Measurements from ENCODE around the gene TMEM233.

TMEM233 gene

GRCh38 chr12:119681728-119682638 is 88.4 kb downstream of the TMEM233 start:
- no peak for DNase-seq (ENCODE audit: low read depth)

- DNase-seq (ENCODE audit: low read depth) = no peak
Observed at GRCh38 chr12:119682639-119683252, 89.2 kb downstream of the TMEM233 start.

GRCh38 chr12:119683413-119683812 is 89.8 kb downstream of the TMEM233 start:
- no peak for DNase-seq (ENCODE audit: low read depth)

GRCh38 chr12:119683816-119684215 is 90.2 kb downstream of the TMEM233 start:
- no peak for DNase-seq (ENCODE audit: low read depth)

- DNase-seq (ENCODE audit: low read depth) = no peak
Observed at GRCh38 chr12:119684711-119685369, 91.3 kb downstream of the TMEM233 start.

DNA sequence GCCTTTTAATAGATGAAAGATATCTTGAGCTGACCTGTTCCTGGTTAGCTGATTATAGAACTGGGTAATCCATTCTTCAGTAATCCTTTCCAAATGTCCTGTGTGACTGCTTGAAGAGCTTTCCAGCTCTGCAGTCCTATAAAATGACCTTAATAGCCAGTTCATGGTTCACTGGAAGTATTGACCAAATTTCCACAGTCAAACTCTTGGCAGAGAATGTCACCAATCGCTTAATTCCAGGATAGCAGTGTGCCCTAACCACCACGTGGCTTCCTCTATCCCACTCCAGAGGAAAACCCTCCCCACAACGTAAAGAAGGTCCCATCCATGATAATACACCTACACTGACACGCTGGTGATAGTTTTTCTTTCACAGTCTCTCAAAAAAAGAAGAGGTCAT is 91.8 kb downstream of the TMEM233 start:
- DNase-seq (ENCODE audit: low read depth) = no peak

DNA sequence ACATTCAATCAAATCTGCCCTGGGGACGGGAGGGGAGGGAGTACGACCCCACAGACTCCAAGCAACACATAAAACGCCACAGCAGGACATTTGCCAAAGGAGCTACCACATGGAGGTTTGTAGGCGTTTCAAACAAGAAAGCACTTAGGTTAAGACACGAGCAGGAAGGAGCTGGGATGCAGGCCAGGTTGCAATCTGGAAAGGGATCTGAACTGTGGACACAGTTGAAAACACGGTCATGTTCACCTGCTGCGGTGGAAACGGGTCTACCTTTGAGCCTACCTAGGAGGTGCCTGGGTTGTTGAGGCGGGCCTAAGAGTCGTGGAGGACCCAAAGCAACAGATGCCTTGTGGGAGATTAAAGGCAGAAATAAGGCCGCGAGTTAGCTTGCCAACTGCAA is 92.8 kb downstream of the TMEM233 start:
- DNase-seq (ENCODE audit: low read depth) = no peak

GRCh38 chr12:119686776-119687175 is 93.2 kb downstream of the TMEM233 start:
- DNase-seq (ENCODE audit: low read depth) = no peak

DNA sequence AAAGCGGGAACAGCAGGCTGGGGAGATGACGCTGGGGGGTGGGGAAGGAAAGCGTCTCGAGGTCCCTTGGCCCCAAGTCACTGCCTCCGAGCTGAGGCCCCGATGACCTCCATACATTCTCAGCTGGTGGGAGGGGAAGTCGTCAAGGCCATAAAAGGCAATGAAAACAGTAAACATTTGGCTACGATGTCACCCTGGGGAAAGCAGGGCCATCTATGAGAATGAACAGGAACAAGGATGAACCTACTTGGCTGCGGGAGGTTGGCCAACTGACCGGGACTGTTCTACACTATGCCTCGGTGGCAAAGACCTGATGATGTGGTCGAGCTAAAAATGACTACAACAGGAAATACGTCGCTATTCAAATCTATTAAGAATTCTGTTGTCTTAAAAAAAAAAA is 93.8 kb downstream of the TMEM233 start:
- no peak for DNase-seq (ENCODE audit: low read depth)

DNA sequence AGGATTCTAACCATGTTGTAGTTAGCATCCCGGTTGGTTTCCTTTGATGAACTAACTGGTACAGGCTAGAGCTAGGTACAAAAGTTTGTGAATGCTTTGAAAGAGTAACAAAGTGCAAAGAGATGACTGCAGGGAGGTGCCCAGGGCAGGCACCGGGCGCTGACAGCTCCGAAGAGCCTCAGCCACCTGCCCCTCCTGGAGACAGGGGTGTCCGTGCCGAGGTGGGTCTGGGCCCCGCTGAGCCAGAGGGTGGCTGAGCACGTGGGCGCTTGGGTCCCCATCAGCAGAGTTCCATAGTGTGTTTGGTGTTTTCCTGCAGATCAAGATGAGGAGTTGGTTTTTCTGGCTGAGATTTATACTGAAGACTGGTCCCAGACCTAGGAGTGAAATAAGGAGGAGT is 94.3 kb downstream of the TMEM233 start:
- no peak for DNase-seq (ENCODE audit: low read depth)

DNA sequence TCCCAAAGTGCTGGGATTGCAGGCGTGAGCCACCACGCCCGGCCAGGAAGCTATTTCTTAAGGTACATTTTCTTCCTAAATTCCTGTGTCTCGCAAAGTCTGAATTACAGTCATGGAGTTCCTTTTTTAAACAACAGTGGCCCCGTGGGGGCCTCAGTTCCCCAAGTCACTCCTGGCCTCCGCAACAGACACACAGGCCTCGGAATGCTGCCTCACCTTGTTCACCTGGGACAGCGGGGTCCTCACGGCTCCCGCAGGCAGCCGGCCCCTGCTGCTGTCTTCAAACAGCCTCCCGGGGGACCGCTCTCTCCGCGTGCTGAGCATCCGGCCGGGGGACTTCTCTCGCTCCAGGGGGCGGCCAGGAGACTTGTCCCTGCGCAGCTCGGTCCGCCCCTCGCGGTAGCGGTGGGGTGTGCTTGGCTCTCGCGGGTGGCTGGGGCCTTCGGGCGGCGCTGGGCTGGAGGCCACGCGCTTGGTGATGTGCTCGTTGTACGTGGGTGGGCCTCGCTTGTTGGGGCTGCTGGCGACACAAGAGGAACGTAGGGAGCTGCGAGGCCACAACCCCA is 96.4 kb downstream of the TMEM233 start:
- no peak for DNase-seq (ENCODE audit: low read depth)

DNA sequence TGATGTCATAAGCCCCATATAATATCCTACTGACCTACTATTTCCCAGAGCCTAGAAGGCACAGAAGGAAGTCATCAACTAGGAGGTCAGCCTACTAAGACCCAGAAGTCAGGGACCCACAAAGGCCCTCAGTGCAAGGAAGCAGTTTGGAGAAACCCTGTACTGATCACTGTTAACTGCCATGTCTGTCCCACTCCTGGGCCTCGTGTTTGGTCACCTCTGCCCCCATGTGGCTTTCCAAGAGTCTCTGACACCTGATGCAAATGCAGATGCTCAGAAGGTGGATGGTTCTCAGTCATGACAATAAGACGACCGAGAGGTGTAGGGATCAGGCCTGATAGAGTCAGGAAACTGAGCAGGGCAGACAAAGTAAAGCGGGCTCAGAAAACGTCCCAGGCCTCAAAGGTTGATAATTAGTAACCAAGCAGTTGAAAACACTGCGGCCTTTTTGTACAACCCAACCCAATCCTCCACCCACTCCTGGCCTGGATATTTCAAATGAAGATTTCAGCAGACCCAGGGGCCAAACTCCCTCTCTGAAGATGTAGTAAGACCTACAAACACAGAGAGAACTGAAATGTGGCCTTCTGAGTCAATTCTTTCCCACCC is 97.7 kb downstream of the TMEM233 start:
- no peak for DNase-seq (ENCODE audit: low read depth)

DNA sequence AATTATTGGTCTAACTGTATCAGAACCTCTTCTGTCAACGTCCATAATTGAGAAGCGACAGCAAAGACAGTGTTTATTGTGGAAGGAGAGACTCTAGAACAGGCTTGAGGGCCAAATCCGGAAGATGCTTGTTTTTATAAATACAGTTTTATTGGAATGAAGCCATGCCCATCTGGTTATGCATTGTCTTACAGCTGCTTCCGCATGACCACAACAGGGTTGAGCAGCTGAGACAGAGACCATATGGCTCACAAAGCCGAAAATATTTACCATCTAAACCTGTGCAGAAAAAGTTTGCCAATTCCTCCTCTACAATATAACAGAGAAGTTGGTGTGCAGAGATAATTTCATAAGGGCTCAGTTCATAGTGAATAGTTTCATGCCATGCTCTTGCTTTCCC is 98.8 kb downstream of the TMEM233 start:
- no peak for DNase-seq (ENCODE audit: low read depth)
